ENCODE data around the gene RFWD3.

GRCh38 chr16:74700438-74701225 is 34.0 kb upstream of the RFWD3 start, which contains the start of gene MLKL:
- TF ChIP-seq CTCF (conservative IDR thresholded peaks at IDR 0.05; ENCODE audit: low read depth, low read length) = 0 out of 2 replicates have a peak, but pooled peaks have one; percentile 30
- TF ChIP-seq EZH2 (IDR thresholded peaks at IDR 0.05; ENCODE audit: borderline replicate concordance, low read depth, low read length, poor library complexity, severe bottlenecking) = no peak

Measured in A673 (cell line).